Stimulated activated CD4-positive, alpha-beta T cell treated with anti-CD3 and anti-CD28 coated beads, Interleukin-12 subunit alpha, Interleukin-12 subunit beta, amount 100 ng/mL, for 48 hours (primary cell): ENCODE data around the gene NR2C2AP.

Experiments used
- DNase-seq, 3 donors: peaks; one replicate each; pipeline ENCODE4 v3.0.0-alpha.2; 2020; ENCODE audit warnings: low read depth in 2 of 3, low spot score in 1 of 3

NR2C2AP gene

DNA sequence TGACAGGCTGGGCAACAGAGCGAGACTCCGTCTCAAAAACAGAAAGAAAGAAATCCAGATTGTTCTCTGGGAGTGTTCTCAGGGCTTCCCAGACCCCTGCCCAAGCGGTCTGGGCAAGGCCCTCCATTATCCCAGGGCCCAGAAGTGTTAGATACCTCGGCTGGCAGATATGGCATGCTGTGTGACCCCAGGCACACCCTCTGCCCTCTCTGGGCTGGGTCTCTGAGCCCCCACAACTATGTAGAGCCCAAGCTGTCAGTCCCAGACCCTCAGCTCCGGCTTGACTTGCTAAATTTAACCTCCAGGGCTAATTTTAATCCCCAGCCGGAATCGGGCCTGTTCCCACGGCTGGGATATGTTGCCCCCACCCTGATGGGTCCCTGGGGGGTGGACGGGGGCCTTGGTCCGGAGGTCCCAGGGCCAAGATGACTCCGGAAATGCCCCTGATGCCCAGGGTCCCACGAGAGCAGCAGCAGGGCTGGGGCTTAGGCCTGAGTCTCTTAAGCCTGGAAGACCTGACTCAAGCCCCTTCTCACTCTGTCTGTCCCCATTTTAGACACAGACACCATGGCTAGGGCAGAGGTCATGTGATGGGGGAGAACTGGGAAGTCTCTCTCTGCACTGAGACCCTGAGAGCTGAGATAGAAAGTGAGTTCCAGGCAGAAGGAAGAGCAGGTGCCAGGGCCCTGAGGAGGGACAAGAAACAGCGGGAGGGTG is 50.4 kb downstream of the NR2C2AP start:
- DNase-seq, result no peak

DNA sequence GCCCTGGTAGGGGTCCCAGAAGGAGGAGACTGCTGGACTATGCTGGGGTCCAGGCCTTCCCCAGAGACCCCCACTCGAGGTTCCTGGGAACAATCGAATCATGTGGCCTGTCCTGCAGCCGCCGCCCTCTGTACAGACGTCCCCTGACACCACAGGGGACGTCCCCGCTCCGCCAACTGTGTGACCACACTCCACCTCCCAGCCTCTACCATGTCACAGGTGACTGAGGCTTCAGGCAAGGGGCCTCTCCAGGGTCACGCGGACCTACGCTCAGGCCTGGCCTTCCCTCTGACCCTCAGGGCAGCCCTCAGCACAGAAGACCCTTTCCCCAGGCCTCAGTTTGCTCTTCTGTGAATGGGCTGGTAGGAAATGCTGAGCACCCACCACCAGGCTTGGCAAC is 51.8 kb downstream of the NR2C2AP start:
- no peak for DNase-seq
